ENCODE measurements around the gene ZC3H12C.

Gene ZC3H12C

GRCh38 chr11:110124605-110125004, 31.4 kb downstream of the ZC3H12C start:
- TF ChIP-seq MAX (IDR thresholded peaks at IDR 0.05; ENCODE audit: low read depth, low read length) (no peak), POLR2A (IDR thresholded peaks at IDR 0.05; ENCODE audit: extremely low read depth, insufficient read length) (no peak), CTCF (IDR thresholded peaks at IDR 0.05; ENCODE audit: low read depth, low read length) (no peak), MYC (IDR thresholded peaks at IDR 0.05; ENCODE audit: low read depth, low read length) (no peak)

GRCh38 chr11:110125632-110126031, 32.4 kb downstream of the ZC3H12C start:
- no peak overlapping the region for H3K4me3 ChIP-seq (ENCODE audit: low read depth, low read length)
- DNase-seq (ENCODE audit: low read depth), result no peak
- TF ChIP-seq MAX (IDR thresholded peaks at IDR 0.05; ENCODE audit: low read depth, low read length) (no peak), MYC (IDR thresholded peaks at IDR 0.05; ENCODE audit: low read depth, low read length) (no peak), POLR2A (IDR thresholded peaks at IDR 0.05; ENCODE audit: extremely low read depth, insufficient read length) (no peak), CTCF (IDR thresholded peaks at IDR 0.05; ENCODE audit: low read depth, low read length) (no peak)

More at GRCh38 chr11:110124605-110125004, 31.4 kb downstream of the ZC3H12C start:
- no peak for DNase-seq (ENCODE audit: low read depth)
- H3K4me3 ChIP-seq (ENCODE audit: low read depth, low read length), result no peak overlapping the region

GRCh38 chr11:110126936-110127335, 33.7 kb downstream of the ZC3H12C start:
- no peak for DNase-seq (ENCODE audit: low read depth)
- no peak overlapping the region for H3K4me3 ChIP-seq (ENCODE audit: low read depth, low read length)
- TF ChIP-seq MYC (IDR thresholded peaks at IDR 0.05; ENCODE audit: low read depth, low read length), result no peak
- no peak for TF ChIP-seq MAX (IDR thresholded peaks at IDR 0.05; ENCODE audit: low read depth, low read length)
- TF ChIP-seq POLR2A (IDR thresholded peaks at IDR 0.05; ENCODE audit: extremely low read depth, insufficient read length), result no peak

GRCh38 chr11:110128161-110128560, 35.0 kb downstream of the ZC3H12C start:
- no peak for DNase-seq (ENCODE audit: low read depth)
- TF ChIP-seq MYC (IDR thresholded peaks at IDR 0.05; ENCODE audit: low read depth, low read length) (no peak), POLR2A (IDR thresholded peaks at IDR 0.05; ENCODE audit: extremely low read depth, insufficient read length) (no peak), MAX (IDR thresholded peaks at IDR 0.05; ENCODE audit: low read depth, low read length) (no peak), CTCF (IDR thresholded peaks at IDR 0.05; ENCODE audit: low read depth, low read length) (no peak)
- no peak overlapping the region for H3K4me3 ChIP-seq (ENCODE audit: low read depth, low read length)

- no peak for DNase-seq (ENCODE audit: low read depth)
- no peak overlapping the region for H3K4me3 ChIP-seq (ENCODE audit: low read depth, low read length)
- TF ChIP-seq CTCF (IDR thresholded peaks at IDR 0.05; ENCODE audit: low read depth, low read length) (no peak), MYC (IDR thresholded peaks at IDR 0.05; ENCODE audit: low read depth, low read length) (no peak), POLR2A (IDR thresholded peaks at IDR 0.05; ENCODE audit: extremely low read depth, insufficient read length) (no peak), MAX (IDR thresholded peaks at IDR 0.05; ENCODE audit: low read depth, low read length) (no peak)
These were observed 37.5 kb downstream of the ZC3H12C start for GRCh38 chr11:110130642-110131238.

- TF ChIP-seq POLR2A (IDR thresholded peaks at IDR 0.05; ENCODE audit: extremely low read depth, insufficient read length) (no peak), CTCF (IDR thresholded peaks at IDR 0.05; ENCODE audit: low read depth, low read length) (no peak), MYC (IDR thresholded peaks at IDR 0.05; ENCODE audit: low read depth, low read length) (no peak), MAX (IDR thresholded peaks at IDR 0.05; ENCODE audit: low read depth, low read length) (no peak)
- no peak for DNase-seq (ENCODE audit: low read depth)
- H3K4me3 ChIP-seq (ENCODE audit: low read depth, low read length), result no peak overlapping the region
These were observed 38.4 kb downstream of the ZC3H12C start for GRCh38 chr11:110131386-110132123.
